H1 (cell line): ENCODE results near the gene TRAF4. TPM values are rescaled to one million over a fixed set of nuclear protein-coding genes. Genes with fewer than 3 reads are reported as not detected.

Source experiments
- CTCF ChIA-PET: fragments of 300-600 bp; sonication (Branson Sonifier 250); formaldehyde crosslinking; loops from one replicate; lab custom pipeline; 2021; ENCODE audit not compliant: partially characterized antibody; lab: Charles Lee
- POLR2A ChIA-PET: fragments of 300-600 bp; sonication (Branson Sonifier 250); formaldehyde crosslinking; loops from one replicate; lab custom pipeline; 2021; ENCODE audit warnings: inconsistent platforms; ENCODE audit not compliant: partially characterized antibody; lab: Charles Lee
- DNase-seq, 2 experiments: peaks; one replicate each; pipeline versions ENCODE4 v3.0.0 to v3.0.0-alpha.2; 2010 to 2022; ENCODE audit warnings: low spot score in 2 of 2, low read depth in 1 of 2, mixed read lengths in 1 of 2
- FAIRE-seq: peaks from 2 replicates; lab custom pipeline; 2011; peaks lifted over from hg19 to GRCh38; lab: Jason Lieb, UNC
- H2AFZ ChIP-seq: 2 replicates; pipeline ENCODE4 v1.8.1; 2012; ENCODE audit warnings: low read length, inconsistent platforms
- H2AK5ac ChIP-seq: 2 replicates; pipeline ENCODE4 v1.6.1; 2013; ENCODE audit warnings: low read depth, low read length
- H2BK120ac ChIP-seq: replicated peaks from 2 replicates; pipeline ENCODE3; 2013; ENCODE audit warnings: low read depth, low read length, inconsistent platforms
- H2BK12ac ChIP-seq: 2 replicates; pipeline ENCODE4 v1.6.1; 2013; ENCODE audit warnings: low read depth, low read length
- H2BK15ac ChIP-seq: 2 replicates; pipeline ENCODE4 v1.6.1; 2013; ENCODE audit warnings: low read length
- H2BK20ac ChIP-seq: 2 replicates; pipeline ENCODE4 v1.6.1; 2013; ENCODE audit warnings: low read length
- H2BK5ac ChIP-seq: 2 replicates; pipeline ENCODE4 v1.6.1; 2013; ENCODE audit warnings: low read depth, low read length
- H3K14ac ChIP-seq: 2 replicates; pipeline ENCODE4 v1.6.1; 2013; ENCODE audit warnings: inconsistent platforms; ENCODE audit not compliant: insufficient read length
- H3K18ac ChIP-seq: 2 replicates; pipeline ENCODE4 v1.6.1; 2013; ENCODE audit warnings: low read length; ENCODE audit errors: extremely low read depth
- H3K23ac ChIP-seq: 2 replicates; pipeline ENCODE4 v1.6.1; 2013; ENCODE audit warnings: inconsistent platforms; ENCODE audit not compliant: insufficient read length
- H3K23me2 ChIP-seq: 2 replicates; pipeline ENCODE4 v1.6.1; 2013; ENCODE audit warnings: low read depth, low read length
- H3K27ac ChIP-seq: 2 replicates; pipeline ENCODE4 v1.6.1; 2011; ENCODE audit warnings: low read depth, low read length, inconsistent platforms
- H3K27me3 ChIP-seq, 4 experiments: replicated peaks in 1 of 4; 1 replicate in 1 of 4; 2 replicates in 3 of 4; pipeline versions ENCODE4 v1.6.1 to v1.8.1; 2011 to 2013; ENCODE audit warnings: low read length in 3 of 4, mild to moderate bottlenecking in 3 of 4, inconsistent platforms in 2 of 4, mixed read lengths in 2 of 4, moderate library complexity in 1 of 4; ENCODE audit not compliant: control insufficient read depth in 3 of 4, insufficient read depth in 3 of 4; ENCODE audit errors: extremely low read depth in 1 of 4
- H3K36me3 ChIP-seq, 4 experiments: 2 replicates each; pipeline versions ENCODE4 v1.6.1 to v1.8.1; 2011 to 2013; ENCODE audit warnings: mild to moderate bottlenecking in 4 of 4, low read length in 3 of 4, moderate library complexity in 2 of 4, control low read depth in 1 of 4, inconsistent platforms in 1 of 4; ENCODE audit not compliant: insufficient read depth in 4 of 4, control insufficient read depth in 2 of 4
- H3K4ac ChIP-seq: replicated peaks from 2 replicates; pipeline ENCODE3; 2013; ENCODE audit warnings: low read length, low read depth, mixed read lengths, inconsistent platforms; ENCODE audit not compliant: insufficient read length
- H3K4me1 ChIP-seq, 4 experiments: replicated peaks in 1 of 4; 1 replicate in 1 of 4; 2 replicates in 3 of 4; pipeline versions ENCODE4 v1.6.1 to v1.8.1; 2011 to 2013; ENCODE audit warnings: low read length in 3 of 4, inconsistent platforms in 2 of 4, mixed read lengths in 1 of 4; ENCODE audit not compliant: insufficient read depth in 4 of 4, control insufficient read depth in 3 of 4
- H3K4me2 ChIP-seq, 2 experiments: 2 replicates each; pipeline versions ENCODE4 v1.6.1 to v1.8.1; 2011 to 2013; ENCODE audit warnings: low read depth in 2 of 2, low read length in 2 of 2, control low read depth in 1 of 2, inconsistent platforms in 1 of 2, mild to moderate bottlenecking in 1 of 2; ENCODE audit not compliant: insufficient read depth in 1 of 2
- H3K4me3 ChIP-seq, 4 experiments: fragments of 200-600, 300-600 bp in 1 of 4; sonication (generic), shearing (Covaris generic), sonication (Bioruptor Twin) in 1 of 4; 2 replicates each; pipeline versions ENCODE4 v1.5.1 to v1.8.1; 2011 to 2016; ENCODE audit warnings: low read length in 4 of 4, low read depth in 3 of 4, control low read depth in 2 of 4, inconsistent platforms in 2 of 4, mild to moderate bottlenecking in 2 of 4, mixed read lengths in 1 of 4, moderate library complexity in 1 of 4; ENCODE audit not compliant: insufficient read depth in 2 of 4; ENCODE audit errors: extremely low read depth in 1 of 4
- H3K56ac ChIP-seq: replicated peaks from 2 replicates; pipeline ENCODE3; 2013; ENCODE audit warnings: low read depth, mild to moderate bottlenecking, mixed read lengths, low read length, inconsistent platforms; ENCODE audit not compliant: insufficient read length
- H3K79me1 ChIP-seq: 2 replicates; pipeline ENCODE4 v1.6.1; 2013; ENCODE audit warnings: low read depth, low read length, control low read depth
- H3K79me2 ChIP-seq, 2 experiments: 2 replicates each; pipeline versions ENCODE4 v1.6.1 to v1.8.1; 2012 to 2013; ENCODE audit warnings: low read length in 2 of 2, mild to moderate bottlenecking in 2 of 2, inconsistent platforms in 1 of 2; ENCODE audit not compliant: insufficient read depth in 2 of 2, control insufficient read depth in 1 of 2
- H3K9ac ChIP-seq, 4 experiments: replicated peaks in 1 of 4; 1 replicate in 1 of 4; 2 replicates in 3 of 4; pipeline versions ENCODE4 v1.6.1 to v1.8.1; 2011 to 2013; ENCODE audit warnings: low read depth in 3 of 4, low read length in 3 of 4, control low read depth in 2 of 4, mild to moderate bottlenecking in 2 of 4, moderate library complexity in 2 of 4, inconsistent platforms in 1 of 4; ENCODE audit errors: extremely low read depth in 1 of 4
- H3K9me3 ChIP-seq, 2 experiments: 2 replicates each; pipeline versions ENCODE4 v1.6.1 to v1.8.1; 2012 to 2013; ENCODE audit warnings: mild to moderate bottlenecking in 2 of 2, moderate library complexity in 2 of 2, control low read depth in 1 of 2, inconsistent platforms in 1 of 2, low read depth in 1 of 2, low read length in 1 of 2, mixed read lengths in 1 of 2; ENCODE audit not compliant: insufficient read depth in 2 of 2
- H4K20me1 ChIP-seq, 2 experiments: replicated peaks in 1 of 2; 2 replicates each; pipeline versions ENCODE3 to v1.8.1; 2011 to 2013; ENCODE audit warnings: inconsistent platforms in 2 of 2, low read length in 2 of 2, mild to moderate bottlenecking in 1 of 2; ENCODE audit not compliant: insufficient read depth in 2 of 2, control insufficient read depth in 1 of 2
- H4K5ac ChIP-seq: 2 replicates; pipeline ENCODE4 v1.6.1; 2013; ENCODE audit warnings: low read length, low read depth, mixed read lengths, inconsistent platforms; ENCODE audit not compliant: insufficient read length
- H4K8ac ChIP-seq: 2 replicates; pipeline ENCODE4 v1.8.0; 2013; ENCODE audit warnings: mild to moderate bottlenecking, moderate library complexity, low read length, inconsistent platforms; ENCODE audit not compliant: insufficient read depth; ENCODE audit errors: extremely low read depth
- H4K91ac ChIP-seq: replicated peaks from 2 replicates; pipeline ENCODE3; 2013; ENCODE audit warnings: low read length, mixed read lengths, inconsistent platforms; ENCODE audit not compliant: insufficient read length
- CEBPB ChIP-seq: IDR thresholded peaks from 2 replicates; pipeline ENCODE4 v1.6.1; 2012; ENCODE audit warnings: low read depth, low read length
- HDAC2 ChIP-seq, 2 experiments: fragments of 300-600 bp in 1 of 2; sonication (generic) in 1 of 2; IDR thresholded peaks; 2 replicates each; pipeline ENCODE4 v1.6.1; 2011 to 2012; ENCODE audit warnings: low read depth in 2 of 2, low read length in 2 of 2, mild to moderate bottlenecking in 2 of 2, moderate library complexity in 2 of 2, borderline replicate concordance in 1 of 2, inconsistent platforms in 1 of 2
- KDM4A ChIP-seq: IDR thresholded peaks from one replicate; pipeline ENCODE4 v1.7.1; 2012; ENCODE audit warnings: low read depth, mild to moderate bottlenecking, moderate library complexity, low read length, inconsistent platforms; ENCODE audit not compliant: severe bottlenecking
- SP2 ChIP-seq: IDR thresholded peaks from 2 replicates; pipeline ENCODE4 v1.6.1; 2012; ENCODE audit warnings: mild to moderate bottlenecking, low read length, inconsistent platforms
- SP4 ChIP-seq: IDR thresholded peaks from 2 replicates; pipeline ENCODE4 v1.6.1; 2012; ENCODE audit warnings: low read length, inconsistent platforms
- TAF1 ChIP-seq: IDR thresholded peaks from 2 replicates; pipeline ENCODE4 v1.6.1; 2011; ENCODE audit warnings: mild to moderate bottlenecking, low read depth, low read length
- TAF7 ChIP-seq: optimal IDR thresholded peaks from 2 replicates; pipeline ENCODE3; 2011; ENCODE audit warnings: low read depth, mild to moderate bottlenecking, inconsistent platforms, low read length, moderate library complexity, borderline replicate concordance
- TBP ChIP-seq: IDR thresholded peaks from 2 replicates; pipeline ENCODE4 v1.6.1; 2011; ENCODE audit warnings: low read depth, low read length, improper control_type of control experiment
- TEAD4 ChIP-seq: IDR thresholded peaks from 2 replicates; pipeline ENCODE4 v1.6.1; 2012; ENCODE audit warnings: low read depth, low read length, inconsistent platforms, mixed read lengths
- whole genome bisulfite sequencing, 2 experiments: shearing (Covaris generic) in 1 of 2; methylation state at CpG; one replicate each; pipeline versions ENCODE4 v1.1.6 to v1.1.7; 2013 to 2015; ENCODE audit warnings: low lambda C conversion rate in 2 of 2, mixed read lengths in 2 of 2, inconsistent platforms in 1 of 2, low coverage in 1 of 2, missing lambda C conversion rate in 1 of 2; ENCODE audit not compliant: insufficient replicate concordance in 2 of 2, insufficient coverage in 1 of 2, insufficient read length in 1 of 2; ENCODE audit errors: extremely low coverage in 1 of 2, missing lambda C conversion rate in 1 of 2; 5-methylcytosine and 5-hydroxymethylcytosine counted together
- polyA plus RNA-seq, 7 experiments: library from polyadenylated mRNA; depleted of rRNA in 3 of 7; stranded (reverse) in 5 of 7; unstranded in 2 of 7; fragments of >200 nt in 5 of 7; fragments of 200-250 nt in 2 of 7; gene quantifications; 1 replicate in 5 of 7; 2 replicates in 1 of 7; 4 replicates in 1 of 7; pipeline versions ENCODE4 v1.2.1 to v1.2.3, GENCODE V29; 2011 to 2013; ENCODE audit warnings: missing spikeins in 2 of 7, mixed read lengths in 2 of 7
- total RNA-seq: library from RNA; stranded (reverse); fragmentation: NEBNext Ultra II Directional; extraction: Animal tissue kit (Norgen Biotek cat#: 25700); gene quantifications from 2 replicates; pipeline ENCODE4 v1.2.1, GENCODE V29; 2021
- TF ChIP-seq, protein P1 (sequence below), 3 experiments: IDR thresholded peaks; 1 replicate in 2 of 3; 2 replicates in 1 of 3; pipeline versions ENCODE4 v1.5.1 to v1.6.1; 2011; ENCODE audit warnings: low read length in 3 of 3, mild to moderate bottlenecking in 3 of 3, inconsistent platforms in 2 of 3, low read depth in 1 of 3, moderate library complexity in 1 of 3; ENCODE audit not compliant: insufficient read depth in 1 of 3; ENCODE audit errors: control extremely low read depth in 1 of 3

TRAF4 gene
- total and polyA plus RNA-seq, 2 of the 8 experiments (the other 6 are each of a cell fraction or from before 2014, with no cell fraction given): 167 to 170 TPM

DNA sequence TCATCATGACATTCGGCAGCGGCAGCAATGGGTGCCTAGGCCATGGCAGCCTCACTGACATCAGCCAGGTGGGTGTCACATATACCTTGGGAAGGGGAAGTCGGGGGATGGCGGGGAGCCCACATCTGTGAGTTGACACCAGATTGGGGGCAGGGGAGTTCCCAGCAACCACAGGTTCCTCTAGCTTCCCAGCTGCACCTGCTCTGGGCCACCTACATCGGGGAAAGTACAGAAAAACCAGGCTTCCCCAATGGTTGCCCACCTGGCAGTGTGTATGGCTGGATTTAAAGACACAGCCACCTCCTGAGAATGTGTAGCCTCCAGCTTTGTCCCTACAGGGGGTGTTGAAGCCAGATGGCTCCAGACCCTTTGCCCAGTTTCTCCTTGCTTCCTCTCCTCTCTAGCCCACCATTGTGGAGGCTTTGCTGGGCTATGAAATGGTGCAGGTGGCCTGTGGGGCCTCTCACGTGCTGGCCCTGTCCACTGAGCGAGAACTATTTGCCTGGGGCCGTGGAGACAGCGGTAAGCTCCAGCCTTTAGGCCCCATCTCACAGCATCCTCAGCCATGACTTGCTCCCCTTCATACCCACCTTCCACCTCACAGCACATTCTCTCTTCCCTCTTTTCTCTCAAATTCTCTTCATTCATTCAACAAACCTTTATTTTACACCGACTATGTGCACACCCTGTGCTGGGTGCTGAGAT is 5.0 kb upstream of the TRAF4 start:
- Histone ChIP-seq H3K27ac (no peak overlapping the region), H3K23me2 (peaks cover 3% of the 10 kb centered on the region; the same call in 1 of the 2 replicates), H3K4me1 (peaks cover 0 to 2% (median 0%) of the 10 kb centered on the region in 4 experiments; a peak in 1 of 7 replicates), H3K79me2 (no peaks in the 10 kb centered on the region), H3K14ac (no peak overlapping the region), H3K56ac (no peak overlapping the region), H2AK5ac (no peak overlapping the region), H4K91ac (no peak overlapping the region), H3K79me1 (no peaks in the 10 kb centered on the region; the same call in 1 of the 2 replicates), H3K4me3 (no peak overlapping the region), H2BK15ac (no peak overlapping the region), H3K36me3 (peaks cover 9 to 16% (median 12%) of the 10 kb centered on the region in 4 experiments; a peak in 7 of 8 replicates), H3K27me3 (no peaks in the 10 kb centered on the region), H2BK5ac (no peak overlapping the region), H4K5ac (no peak overlapping the region), H2BK20ac (no peak overlapping the region), H3K4me2 (no peak overlapping the region), H2BK120ac (no peak overlapping the region), H4K8ac (no peak overlapping the region), H3K9ac (no peak overlapping the region), H2BK12ac (no peak overlapping the region), H4K20me1 (peaks cover 0 to 5% of the 10 kb centered on the region in 2 experiments), H3K4ac (no peak overlapping the region), H2AFZ (no peak overlapping the region), H3K9me3 (no peaks in the 10 kb centered on the region), H3K23ac (no peak overlapping the region), H3K18ac (no peak overlapping the region)
- 89 to 100% methylated on average over 1 to 10 of the region's 10 CpGs for WGBS, 2 experiments
- no peak for DNase-seq
- ChIA-PET POLR2A (interaction anchor here (9.2 to 15.3 kb wide), 2 partner anchors 12 to 15 kb away, joined by 134 to 813 read pairs; partner anchors contain the start of genes NEK8, RPL23A and TLCD1), CTCF (interaction anchor here (1.5 to 5.6 kb wide), 2 partner anchors 11 kb away, joined by 9 to 70 read pairs; partner anchors contain the start of genes NEK8 and TLCD1)
- FAIRE-seq: no peak
- TF ChIP-seq SP2: no peak
- no peak for TF ChIP-seq TEAD4
- TF ChIP-seq HDAC2 (IDR thresholded peaks at IDR 0.05; ENCODE audit: borderline replicate concordance in 1 of 2, low read depth in 2 of 2, low read length in 2 of 2): no peak
- TF ChIP-seq, protein P1, sequence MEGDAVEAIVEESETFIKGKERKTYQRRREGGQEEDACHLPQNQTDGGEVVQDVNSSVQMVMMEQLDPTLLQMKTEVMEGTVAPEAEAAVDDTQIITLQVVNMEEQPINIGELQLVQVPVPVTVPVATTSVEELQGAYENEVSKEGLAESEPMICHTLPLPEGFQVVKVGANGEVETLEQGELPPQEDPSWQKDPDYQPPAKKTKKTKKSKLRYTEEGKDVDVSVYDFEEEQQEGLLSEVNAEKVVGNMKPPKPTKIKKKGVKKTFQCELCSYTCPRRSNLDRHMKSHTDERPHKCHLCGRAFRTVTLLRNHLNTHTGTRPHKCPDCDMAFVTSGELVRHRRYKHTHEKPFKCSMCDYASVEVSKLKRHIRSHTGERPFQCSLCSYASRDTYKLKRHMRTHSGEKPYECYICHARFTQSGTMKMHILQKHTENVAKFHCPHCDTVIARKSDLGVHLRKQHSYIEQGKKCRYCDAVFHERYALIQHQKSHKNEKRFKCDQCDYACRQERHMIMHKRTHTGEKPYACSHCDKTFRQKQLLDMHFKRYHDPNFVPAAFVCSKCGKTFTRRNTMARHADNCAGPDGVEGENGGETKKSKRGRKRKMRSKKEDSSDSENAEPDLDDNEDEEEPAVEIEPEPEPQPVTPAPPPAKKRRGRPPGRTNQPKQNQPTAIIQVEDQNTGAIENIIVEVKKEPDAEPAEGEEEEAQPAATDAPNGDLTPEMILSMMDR (IDR thresholded peaks at IDR 0.05; ENCODE audit: control extremely low read depth in 1 of 3, insufficient read depth in 1 of 3, low read depth in 1 of 3, low read length in 3 of 3): no peak
- TF ChIP-seq TAF7: no peak
- TF ChIP-seq CEBPB: no peak
- TF ChIP-seq TBP: no peak
- no peak for TF ChIP-seq TAF1
- no peak for TF ChIP-seq KDM4A
- TF ChIP-seq SP4: no peak
